NCI-H1417 treated with DMSO at 0.1 percent for 48 hours (cell line): ENCODE measurements around the gene ERAL1.
"Not testable (repeated sequence)": the region's sequence is repeated elsewhere in the genome, so short reads cannot be mapped to it uniquely, and the experiment has no call there.

Source experiments
- DNase-seq: peaks from one replicate; lab custom pipeline; 2025; lab: John Stamatoyannopoulos, UW

ERAL1 gene

GRCh38 chr17:28879886-28880571 is 25.2 kb downstream of the ERAL1 start:
- DNase-seq = no peak

GRCh38 chr17:28880572-28880945 is 25.7 kb downstream of the ERAL1 start:
- no peak for DNase-seq

DNA sequence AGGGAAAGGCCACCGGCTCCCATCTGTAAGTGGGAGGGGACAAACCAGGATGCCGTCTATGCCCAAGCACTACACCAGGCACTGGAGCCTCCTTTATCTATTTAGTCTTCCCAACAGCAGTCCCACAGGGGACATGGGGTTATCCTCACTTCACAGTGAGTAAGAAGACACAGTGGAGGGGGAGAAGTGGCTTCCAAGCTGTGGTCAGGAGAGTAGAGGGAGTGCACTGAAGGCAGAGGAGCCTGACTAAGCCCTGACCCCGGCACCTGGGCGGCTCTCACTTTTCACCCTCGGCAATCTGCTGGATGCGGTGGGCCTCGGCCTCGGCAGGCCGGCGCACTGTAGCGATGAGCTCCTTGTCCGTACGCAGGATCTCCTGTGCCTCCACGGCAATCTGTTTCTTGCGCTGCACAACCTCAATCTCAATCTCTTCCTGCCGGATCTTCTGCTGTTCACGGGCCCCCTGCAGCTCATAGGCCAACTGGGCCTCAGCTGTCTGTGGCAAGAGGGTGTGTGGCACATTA is 26.8 kb downstream of the ERAL1 start:
- no peak for DNase-seq

- DNase-seq = no peak
Measured at GRCh38 chr17:28882154-28882895, 27.5 kb downstream of the ERAL1 start.

DNA sequence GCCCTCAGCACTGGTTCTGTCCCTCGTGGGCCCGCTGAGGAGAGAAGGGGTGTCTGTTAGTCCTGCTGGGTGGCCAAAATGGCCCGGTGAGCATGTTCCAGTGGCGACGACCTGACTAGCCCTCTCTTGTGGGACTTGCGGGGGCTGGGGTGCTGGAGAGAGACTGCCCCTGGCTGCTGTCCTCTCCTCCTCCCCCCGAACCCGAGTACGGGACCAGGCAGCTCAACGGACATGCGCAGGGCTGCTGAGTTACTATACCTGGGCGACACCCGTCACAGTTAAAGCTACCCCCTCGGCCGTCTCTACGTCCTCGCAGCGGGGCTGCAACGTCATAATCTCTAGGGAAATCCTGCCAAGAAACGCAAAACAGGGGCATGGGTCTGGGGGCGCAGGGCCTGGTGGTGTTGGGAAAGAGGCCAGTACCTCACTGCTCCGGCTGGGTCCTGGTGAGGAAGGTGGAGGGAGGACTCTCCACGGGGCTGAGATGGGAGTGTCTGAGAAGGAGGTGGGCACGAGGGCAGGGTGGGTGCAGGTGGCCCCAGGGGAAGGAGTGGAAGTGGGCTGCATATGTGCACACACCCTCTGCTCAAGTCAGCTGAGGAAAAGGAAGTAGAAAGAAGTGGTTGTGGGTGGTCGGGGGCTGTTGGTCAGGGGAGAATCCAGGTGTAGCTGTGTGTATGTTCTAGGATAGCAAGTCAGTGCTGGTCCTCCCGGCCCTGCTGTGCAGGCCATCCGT is 29.3 kb downstream of the ERAL1 start:
- DNase-seq = no peak

DNA sequence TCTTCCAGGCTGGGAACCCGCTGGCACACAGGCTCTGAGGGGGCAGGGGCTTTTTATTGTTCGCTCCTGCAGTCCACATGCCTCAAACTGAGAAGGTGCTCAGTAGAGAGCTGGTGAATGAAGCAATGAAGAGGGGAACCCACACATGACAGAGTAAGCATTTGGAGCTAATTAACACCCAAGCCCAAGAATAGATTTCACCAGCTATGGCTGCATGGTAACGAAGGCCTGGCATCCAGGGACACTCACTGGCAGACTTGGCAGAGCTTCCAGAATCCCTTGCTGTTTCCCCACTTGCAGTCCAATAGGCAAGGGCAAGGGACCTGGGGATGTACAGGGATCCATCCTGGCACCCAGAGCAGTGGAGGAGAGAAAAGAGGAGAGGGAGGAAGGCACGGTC is 30.5 kb downstream of the ERAL1 start:
- no peak for DNase-seq

GRCh38 chr17:28885951-28886350 is 31.1 kb downstream of the ERAL1 start:
- no peak for DNase-seq

- DNase-seq = no peak
Measured at GRCh38 chr17:28887871-28888471, 33.2 kb downstream of the ERAL1 start.

DNA sequence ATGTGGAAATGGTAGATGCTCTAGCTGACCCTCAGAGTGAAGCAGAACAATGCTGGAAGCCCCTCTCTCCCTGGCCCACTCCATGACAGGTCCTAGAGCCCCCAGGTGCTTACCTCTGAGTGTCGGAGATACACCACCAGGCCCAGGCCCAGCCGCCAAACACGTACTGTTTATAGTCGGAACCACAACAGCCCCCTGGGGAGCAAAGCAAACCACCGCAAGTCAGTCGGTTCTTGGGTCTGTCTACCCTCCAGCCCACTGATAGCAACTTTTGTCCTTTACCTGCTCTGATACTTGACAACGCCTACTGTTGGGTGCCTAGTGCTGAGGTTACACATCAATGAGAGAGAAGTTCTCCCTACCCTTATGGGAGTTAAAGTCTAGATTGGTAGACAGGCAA is 34.0 kb downstream of the ERAL1 start:
- DNase-seq = no peak

GRCh38 chr17:28889996-28890395 is 35.2 kb downstream of the ERAL1 start:
- no peak for DNase-seq

GRCh38 chr17:28891201-28891600 is 36.4 kb downstream of the ERAL1 start:
- DNase-seq = no peak

- no peak for DNase-seq
Measured at GRCh38 chr17:28892024-28892423, 37.2 kb downstream of the ERAL1 start.

GRCh38 chr17:28893248-28894183 is 38.7 kb downstream of the ERAL1 start:
- DNase-seq = not testable (repeated sequence)

DNA sequence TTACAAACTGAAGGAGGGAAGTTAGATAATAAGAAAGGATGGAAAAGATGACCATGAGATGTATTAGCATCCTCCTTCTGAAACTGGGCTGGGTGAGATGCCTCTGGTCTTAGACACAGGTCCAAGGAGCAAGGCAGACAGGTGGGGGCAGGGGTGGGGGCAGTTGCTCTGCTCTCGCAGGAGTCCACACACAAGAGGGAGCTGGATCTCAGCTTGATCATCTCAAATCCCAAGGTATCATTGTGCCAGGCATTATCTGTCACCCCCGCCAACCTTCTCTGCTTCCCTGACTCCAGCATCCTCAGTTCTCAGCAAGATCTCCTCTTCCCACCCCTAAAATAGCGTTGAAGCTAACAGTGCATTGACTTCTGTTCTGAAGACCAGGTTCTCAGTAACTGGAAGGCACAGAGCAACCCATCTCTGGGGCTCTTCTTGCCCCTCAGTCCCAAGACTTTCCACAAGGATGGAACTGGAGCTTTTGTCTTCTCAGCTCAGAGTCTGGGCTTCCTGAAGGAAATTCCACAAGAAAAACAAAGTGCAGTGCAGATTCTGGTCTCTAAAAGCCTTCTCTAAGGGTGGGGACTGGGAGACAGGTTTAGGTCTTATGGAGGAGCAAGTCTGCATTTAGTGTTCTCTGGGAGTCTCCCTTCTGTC is 41.1 kb downstream of the ERAL1 start:
- no peak for DNase-seq

DNA sequence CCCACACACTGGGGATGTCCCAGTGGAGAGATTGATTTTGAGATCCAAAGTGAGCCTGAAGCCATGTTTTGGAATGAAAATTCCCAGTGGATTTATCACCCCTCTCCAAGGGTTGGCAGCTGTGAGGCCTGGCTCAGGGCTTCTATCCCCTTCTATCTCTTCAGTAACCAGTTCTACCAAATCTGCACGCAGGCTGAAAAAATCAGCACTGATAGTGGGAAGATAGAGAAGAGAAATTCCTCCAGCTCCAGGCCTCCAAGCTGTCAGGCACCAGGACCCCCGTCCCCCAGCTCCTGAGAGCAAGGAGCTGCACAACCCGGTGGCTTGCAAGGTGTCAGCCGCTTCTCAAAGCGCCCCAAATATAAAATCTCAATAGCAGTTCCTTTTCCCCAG is 41.7 kb downstream of the ERAL1 start:
- no peak for DNase-seq

GRCh38 chr17:28896884-28897768 is 42.3 kb downstream of the ERAL1 start, which contains the start of gene FLOT2:
FLOT2 (minus strand) TSS chr17:28897733; CDS start chr17:28897574, 159 bp downstream.
- peak; percentile 51 for DNase-seq

GRCh38 chr17:28897769-28898526 is 43.1 kb downstream of the ERAL1 start:
- DNase-seq = no peak

DNA sequence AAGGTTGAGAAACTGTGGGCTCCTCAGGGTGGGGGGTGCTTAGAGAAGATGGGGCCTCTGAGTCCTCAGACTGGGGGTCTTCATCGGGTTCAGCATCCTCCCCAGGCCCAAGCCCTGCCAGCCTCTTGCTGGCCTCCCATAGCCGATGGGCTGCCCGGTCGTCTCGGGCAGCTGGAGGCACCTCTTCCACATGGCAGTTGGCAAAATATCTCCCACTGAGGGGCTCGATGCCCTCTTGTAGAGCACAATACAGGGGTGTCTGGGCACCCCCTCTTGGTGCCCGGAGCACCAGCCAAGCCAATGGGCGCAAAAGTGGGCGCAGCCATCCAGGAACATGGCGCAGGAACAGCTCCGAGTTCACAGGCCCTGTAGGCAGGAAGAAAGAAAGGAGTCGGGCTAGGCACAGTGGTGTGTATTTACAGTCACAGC is 43.7 kb downstream of the ERAL1 start:
- DNase-seq = no peak
